Measurements from ENCODE around the gene TYK2.
"Not testable (repeated sequence)": the region's sequence is repeated elsewhere in the genome, so short reads cannot be mapped to it uniquely, and the experiment has no call there.

TYK2 gene

DNA sequence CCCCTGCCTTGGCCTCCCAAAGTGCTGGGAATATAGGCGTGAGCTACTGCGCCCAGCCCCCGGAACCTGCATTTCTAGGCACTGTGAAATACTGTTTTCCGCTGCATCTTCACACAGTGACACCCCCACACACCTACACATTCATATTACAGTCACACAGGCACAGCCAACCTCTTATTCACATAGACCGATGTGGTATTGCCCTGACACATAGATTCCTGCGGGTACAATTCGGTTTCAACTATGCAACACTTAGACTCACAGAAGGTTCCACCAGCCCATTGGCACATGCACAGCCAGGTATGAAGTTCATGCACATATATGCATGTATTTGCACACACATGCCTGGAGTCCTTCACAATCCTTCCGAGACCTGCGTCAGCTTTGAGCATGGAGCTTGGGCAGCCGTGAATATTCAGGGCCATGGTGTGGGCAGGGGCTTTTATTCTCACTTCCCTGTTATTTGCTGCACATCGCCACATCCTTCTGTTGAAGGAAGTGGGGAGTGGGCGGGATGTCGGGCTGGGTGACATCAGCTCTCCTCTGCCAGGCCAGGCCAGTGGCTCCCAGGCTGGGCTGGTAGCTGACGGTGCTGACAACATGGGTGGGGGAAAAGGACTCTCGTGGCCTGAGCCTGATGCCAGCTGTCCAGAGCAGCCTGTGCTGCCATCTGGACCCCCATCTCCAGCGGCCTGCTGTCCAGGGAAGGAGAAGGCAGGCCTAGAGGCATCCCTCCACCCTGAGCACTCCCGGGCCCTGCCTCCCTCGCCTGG is 28.3 kb upstream of the TYK2 start:
- in situ Hi-C loops (cut with MboI; ENCODE audit: low sequenced_read_pairs): no loop called here

DNA sequence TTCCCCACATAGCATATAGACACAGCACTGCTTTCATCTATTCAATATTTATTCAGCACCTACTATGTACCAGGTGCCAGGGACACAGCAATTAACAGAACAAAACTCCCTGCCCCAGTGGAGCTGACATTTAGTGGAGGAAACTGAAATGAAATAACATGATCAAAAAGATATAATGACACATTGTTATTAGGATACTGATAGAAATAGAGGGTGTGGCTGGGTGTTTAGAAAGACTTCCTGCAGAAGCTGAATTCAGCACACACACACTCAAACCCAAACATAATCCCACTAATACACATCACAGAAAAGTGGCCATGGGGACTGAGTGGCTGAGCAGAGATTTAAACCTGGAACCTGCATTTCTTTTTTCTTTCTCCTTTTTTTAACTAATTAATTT is 26.7 kb upstream of the TYK2 start:
- in situ Hi-C loops (cut with MboI; ENCODE audit: low sequenced_read_pairs): no loop called here

DNA sequence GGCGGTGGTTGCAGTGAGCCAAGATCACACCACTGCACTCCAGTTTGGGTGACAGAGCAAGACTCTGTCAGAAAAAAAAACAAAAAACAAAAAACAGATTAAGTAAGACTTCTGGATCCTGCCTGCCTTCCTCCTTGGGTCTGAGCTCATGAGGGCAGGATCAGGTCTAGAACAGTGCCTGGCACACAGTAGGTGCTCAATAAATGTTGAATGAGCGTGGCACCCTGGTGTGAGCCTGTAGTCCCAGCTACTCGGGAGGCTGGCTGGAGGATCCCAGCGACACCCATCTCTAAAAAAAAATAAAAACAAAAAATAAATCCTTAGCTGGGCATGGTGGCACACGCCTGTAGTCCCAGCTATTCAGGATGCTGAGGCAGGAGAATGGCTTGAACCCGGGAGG is 25.8 kb upstream of the TYK2 start:
- in situ Hi-C loops (cut with MboI; ENCODE audit: low sequenced_read_pairs): no loop called here

DNA sequence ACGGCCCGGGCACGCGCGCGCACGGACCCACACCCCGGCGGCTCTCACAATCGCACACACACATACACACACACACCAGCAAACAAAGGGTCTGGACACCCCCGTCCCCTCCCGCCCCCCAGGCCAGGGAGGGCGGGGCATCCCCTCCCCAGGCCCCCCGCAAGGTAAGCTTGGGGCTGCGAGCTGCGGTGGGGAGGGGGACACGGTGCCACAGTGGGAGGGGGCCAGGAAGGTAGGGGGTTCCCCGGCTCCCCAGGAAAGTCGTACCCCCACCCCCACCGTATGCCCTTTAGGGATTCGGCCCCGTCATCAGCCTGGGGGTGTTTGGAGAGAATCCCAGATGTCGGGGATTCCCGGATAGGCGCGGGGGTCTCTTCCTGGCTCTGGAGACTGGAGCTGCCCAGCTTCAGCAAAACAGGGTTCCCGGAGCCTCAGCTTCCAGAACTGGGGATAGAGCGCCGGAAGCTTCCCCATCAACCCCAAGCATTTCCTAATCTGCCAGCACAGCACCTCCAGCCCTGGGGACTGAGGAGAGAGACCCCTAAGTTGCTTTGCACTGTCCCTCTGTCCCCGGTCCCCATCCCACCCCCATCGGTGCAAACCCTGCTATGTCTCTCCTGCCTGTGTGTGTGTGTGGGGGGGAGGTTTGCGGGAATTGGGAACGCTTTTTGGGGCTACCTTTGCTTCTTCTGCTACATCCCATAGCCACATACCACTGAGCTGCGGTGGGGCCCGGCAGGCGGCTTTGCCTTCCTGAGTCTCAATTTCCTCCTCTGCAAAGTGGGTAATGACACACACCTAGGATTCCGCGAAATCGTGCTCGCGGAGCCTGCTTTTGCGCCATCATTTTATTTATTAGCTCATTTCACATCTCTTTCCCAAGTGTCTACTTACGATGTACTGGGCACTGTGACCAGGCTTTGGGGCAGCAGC is 24.8 kb upstream of the TYK2 start:
- in situ Hi-C loops (cut with MboI; ENCODE audit: low sequenced_read_pairs): no loop called here

DNA sequence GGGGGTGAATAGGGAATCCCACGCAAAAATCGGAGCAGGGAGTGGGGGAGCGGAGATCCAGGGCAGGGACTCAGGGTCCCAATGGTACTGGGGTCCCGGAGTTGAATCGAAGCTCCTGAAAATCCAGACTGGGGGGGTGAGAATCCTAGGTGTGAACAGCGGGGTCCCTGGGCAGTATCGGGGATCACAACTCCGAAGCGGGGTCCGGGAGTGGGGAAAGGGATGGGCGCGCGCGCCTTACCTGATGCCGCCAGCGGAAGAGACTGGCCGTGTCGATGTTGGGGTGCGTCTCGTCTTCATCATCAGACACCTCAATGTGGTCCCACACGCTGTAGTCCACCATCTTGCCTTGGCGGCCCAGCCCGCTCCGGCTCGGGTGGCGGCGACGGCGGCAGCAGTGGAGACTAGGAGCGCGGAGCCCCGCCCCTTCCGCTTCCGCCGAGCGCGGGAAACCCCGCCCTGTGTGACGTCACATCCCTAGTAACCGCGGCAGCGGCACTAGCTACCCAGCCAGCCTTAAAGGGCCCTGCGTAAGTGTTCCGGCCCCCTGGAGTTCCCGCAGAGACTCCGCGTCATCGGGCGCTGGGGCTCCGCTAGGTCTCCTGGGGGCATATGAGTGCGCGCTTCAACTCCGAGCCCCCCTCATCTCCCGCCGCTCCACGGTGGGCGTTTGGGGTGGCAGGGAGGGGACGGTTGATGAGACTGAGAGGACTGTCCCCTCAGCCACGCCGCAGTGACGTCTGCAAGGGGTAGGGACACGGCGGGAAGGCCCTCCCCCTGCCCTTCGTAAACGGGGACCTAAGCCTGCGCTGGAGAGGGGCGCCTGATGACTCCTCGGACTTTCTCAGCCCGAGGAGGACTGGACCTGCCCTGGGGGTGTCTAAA is 23.0 kb upstream of the TYK2 start, which contains the start of gene CDC37:
CDC37 (minus strand) TSS at position 406 of the 885 bp plus-strand sequence; CDS start at position 343, 63 bp downstream.
- in situ Hi-C loops (cut with MboI; ENCODE audit: low sequenced_read_pairs): no loop called here

DNA sequence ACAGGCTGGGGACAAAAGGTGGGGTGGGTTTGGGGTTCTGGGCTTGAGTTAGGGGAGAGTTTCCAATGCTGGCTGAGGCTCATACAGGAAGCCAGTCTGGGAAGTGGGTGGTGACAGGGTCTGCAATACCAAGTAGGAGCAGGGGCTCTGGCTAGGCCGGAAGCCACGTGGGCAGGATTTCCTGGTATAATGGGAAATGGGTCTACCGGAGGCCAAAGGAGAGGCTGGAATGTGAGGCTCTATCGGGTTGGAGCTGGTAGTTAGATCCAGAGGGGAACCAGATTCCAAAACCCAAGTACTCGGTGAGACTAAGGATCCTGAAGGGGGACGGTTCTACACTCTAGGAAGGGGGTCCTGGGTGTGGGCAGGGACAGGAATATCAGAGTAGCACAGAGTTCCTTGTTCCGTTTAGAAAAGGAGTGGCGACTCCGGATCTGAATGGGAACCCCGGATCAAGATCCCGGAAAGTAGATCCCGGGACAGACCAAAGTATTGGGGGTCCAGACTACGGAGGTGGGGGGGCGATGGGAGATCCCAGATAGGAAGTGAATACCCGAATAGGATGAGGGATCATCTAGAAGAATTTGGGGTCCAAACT is 22.2 kb upstream of the TYK2 start:
- in situ Hi-C loops (cut with MboI; ENCODE audit: low sequenced_read_pairs): no loop called here

DNA sequence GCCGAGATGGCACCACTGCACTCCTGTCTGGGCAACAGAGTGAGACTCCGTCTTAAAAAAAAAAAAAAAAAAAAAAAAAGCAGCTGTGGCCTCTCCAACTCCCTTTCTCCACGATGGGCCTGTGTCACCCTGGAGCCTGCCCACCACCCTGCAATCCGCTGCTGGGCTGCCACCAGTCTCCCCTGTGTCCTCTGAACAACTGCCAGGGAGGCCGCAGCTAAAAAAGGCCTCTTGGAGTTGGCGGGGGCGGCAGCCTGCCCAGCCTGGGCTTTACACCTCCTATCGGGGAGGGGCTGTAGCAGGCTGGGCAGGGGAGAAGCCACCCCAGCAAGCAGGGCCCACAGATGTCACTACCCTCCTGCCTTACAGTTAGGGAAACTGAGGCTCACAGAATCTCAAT is 19.5 kb upstream of the TYK2 start:
- in situ Hi-C loops (cut with MboI; ENCODE audit: low sequenced_read_pairs): no loop called here

DNA sequence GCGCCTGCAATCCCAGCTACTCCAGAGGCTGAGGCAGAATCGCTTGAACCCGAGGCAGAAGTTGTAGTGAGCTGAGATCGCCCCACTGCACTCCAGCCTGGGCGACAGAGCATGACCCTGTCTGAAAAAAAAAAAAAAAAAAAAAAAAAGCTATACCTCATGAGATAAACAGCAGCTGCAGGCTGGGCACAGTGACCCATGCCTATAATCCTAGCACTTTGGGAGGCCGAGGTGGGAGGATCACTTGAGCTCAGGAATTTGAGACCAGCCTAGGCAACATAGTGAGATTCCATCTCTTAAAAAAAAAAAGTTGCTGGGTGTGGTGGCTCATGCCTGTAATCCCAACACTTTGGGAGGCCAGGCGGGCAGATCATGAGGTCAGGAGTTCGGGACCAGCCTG is 19.0 kb upstream of the TYK2 start:
- in situ Hi-C loops (cut with MboI; ENCODE audit: low sequenced_read_pairs): not testable (repeated sequence)

DNA sequence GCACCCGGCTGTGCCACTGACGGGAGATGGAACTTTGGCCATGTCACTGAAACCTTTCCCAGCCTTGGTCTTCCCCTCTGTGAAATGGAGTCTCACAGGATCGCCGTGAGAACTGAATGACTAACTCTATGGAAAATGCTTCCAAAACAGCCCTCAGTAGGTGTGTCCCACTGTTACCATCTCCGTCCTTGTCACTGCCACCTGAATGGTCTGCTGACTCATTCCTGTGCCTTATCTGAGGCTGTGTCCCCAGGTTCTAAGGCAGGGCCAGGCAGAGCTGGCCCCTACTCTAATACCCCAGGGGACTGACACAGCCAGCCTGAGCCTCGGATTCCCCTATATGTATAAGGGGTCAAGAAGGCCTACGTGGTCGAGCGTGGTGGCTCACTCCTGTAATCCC is 18.4 kb upstream of the TYK2 start:
- in situ Hi-C loops (cut with MboI; ENCODE audit: low sequenced_read_pairs): no loop called here

DNA sequence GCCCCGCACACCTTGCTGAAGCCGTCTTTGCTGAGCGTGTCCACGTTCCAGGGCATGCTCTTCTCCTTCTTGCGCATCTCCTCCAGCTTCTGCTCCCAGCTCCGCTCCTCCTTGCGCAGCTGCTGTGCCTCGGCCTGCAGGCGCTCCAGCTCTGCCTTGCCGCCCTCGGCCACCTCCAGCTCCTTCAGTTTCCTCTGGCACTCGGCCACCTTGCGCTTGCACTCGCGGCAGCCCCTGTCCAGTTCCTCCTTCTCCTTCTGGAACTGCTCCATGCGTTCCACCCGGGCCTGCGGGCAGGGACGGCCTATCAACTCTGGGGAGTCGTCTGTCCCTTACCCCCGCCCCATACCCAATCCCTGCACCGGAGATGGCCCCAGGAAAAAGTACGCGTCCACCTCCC is 15.5 kb upstream of the TYK2 start:
- in situ Hi-C loops (cut with MboI; ENCODE audit: low sequenced_read_pairs): no loop called here

DNA sequence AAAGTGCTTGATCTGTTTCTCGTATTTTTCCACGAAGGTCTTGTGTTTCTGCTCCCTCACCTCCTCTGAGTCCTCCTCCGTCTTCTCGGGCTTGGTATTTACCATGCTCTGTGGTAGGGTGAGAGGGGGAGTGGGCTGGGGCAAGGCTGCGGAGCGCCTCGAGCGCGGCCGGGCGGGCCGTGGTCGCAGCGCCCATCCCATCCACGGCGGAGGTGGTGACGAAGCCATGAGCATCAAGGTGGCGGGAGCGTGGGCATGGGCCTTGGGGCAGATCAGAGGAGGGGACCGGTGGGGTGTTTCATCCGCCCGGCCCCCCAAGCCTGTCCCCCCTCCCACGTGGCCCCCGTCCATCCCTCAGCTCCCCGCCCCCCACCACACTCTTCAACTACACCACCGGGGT is 15.1 kb upstream of the TYK2 start:
- in situ Hi-C loops (cut with MboI; ENCODE audit: low sequenced_read_pairs): no loop called here

DNA sequence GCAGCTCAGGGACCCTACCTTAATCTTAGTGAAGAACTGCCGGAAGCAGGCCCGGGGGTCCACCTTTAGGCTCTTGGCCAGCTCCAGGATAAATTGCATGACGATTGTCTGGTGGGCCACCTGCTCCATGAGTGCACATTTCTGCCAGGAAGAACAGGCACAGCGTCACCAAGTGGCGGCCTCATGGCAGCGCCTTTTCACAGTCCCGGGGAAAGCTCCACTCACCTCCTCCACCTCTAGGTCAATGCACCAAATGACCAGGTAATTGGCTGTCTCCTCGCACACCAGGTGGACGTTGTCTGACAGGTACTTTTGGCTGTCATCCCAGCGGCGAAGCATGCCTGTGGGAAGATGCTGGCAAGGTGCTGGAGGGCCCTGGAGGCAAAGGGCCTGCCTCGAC is 14.6 kb upstream of the TYK2 start:
- in situ Hi-C loops (cut with MboI; ENCODE audit: low sequenced_read_pairs): no loop called here

DNA sequence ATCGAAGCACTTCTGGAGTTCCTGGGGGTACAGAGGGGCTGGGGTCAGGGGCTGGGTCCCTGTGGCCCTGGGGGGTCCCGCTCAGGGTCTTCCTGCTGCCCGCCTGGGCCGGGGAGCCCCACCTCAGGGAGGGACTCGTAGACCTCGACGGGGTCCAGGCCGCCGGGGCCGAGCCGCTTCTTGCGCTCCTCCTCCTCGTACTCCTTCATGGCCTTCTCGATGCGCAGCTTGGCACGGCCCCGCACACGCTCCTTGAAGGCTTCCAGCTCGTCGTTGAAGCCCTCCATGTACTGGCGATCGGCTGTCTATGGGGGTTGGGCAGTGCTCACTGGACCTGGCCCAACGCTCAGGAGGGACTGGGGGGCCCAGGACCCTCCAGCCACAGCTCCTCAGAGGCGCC is 12.8 kb upstream of the TYK2 start:
- in situ Hi-C loops (cut with MboI; ENCODE audit: low sequenced_read_pairs): no loop called here

DNA sequence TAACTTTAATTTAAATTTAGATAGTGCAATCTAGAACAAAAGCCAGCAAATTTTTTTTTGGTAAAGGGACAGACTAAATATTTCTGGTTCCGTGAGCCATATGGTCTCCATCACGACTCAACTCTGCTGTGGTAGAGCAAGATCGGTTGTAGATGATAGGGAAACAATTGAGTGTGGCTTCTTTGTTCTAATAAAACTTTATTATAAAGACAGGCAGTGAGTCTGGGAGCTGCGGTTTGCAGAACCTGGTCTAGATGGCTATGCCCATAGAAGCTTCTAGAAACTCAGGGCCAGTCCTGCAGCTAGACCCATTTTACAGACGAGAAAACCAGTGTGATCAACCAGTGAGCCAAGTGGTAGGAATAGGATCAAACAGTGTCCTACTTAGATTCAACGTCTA is 11.7 kb upstream of the TYK2 start:
- in situ Hi-C loops (cut with MboI; ENCODE audit: low sequenced_read_pairs): no loop called here

DNA sequence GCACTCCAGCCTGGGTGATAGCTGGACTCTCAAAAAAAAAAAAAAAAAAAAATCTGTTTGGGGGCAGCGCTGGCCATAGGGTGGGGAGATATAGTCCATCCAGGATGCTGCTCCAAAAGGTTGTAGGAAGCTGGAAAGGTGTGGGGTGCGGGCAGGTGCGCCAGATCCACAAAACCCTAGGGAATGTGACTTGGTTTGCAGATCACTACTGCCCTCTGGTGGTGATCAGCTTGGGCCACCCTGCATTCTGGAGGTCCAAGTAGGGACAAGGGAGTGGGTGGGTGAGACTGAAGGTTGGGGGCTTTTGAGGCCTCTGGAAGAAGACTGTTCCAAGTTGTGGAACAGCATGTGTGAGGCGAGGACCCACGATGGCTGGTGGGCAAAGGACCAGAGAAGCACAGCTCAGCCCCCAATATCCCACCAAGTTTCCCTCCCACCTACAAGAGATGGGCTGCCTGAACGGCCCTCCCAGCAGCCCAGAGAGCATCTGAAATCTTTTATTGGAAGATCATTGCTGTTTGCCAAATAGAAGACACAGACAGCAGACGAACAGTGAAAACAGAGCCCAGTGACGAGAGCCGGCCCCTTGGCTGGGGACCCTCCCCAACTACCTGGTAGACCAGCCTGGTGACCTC is 10.4 kb upstream of the TYK2 start:
- in situ Hi-C loops (cut with MboI; ENCODE audit: low sequenced_read_pairs): no loop called here

DNA sequence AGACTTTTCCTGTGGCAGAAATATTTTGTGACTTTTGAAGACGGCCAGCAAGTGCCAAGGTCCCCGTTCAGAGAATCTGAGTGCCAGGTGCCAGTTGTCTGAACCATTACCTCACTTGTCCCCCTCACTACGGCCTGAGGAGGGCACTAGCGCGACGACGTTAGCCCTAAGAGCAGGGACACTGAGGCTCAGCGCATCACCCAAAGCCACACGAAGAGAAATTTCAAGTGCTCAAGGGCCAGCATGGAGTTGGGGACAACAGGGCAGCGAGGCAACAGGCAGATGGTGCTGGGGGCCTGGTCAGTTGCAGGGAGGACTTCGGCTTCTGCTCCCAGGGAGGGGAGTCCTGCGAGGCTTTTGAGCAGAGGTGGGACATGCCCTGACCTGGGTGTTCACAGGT is 9.5 kb upstream of the TYK2 start:
- in situ Hi-C loops (cut with MboI; ENCODE audit: low sequenced_read_pairs): no loop called here

DNA sequence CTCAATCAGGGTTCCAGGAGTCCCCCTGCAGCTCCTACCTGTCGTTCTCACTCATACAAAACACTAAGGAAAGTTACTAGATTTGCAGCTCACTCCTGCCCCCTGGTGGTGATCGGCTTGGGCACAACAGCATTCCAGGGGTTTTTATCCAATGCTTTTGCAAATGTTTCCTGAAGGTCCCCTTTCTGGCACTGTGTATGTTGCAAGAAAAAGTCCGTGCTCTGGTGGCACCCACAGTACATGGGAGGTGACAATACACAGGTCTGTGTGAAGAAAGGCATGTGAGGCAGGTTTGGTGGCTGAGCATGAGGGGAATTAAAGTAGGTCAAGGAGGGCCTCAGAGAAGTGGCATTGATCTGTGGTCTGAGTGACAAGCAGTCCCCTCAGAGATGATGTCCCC is 8.6 kb upstream of the TYK2 start:
- in situ Hi-C loops (cut with MboI; ENCODE audit: low sequenced_read_pairs): no loop called here

DNA sequence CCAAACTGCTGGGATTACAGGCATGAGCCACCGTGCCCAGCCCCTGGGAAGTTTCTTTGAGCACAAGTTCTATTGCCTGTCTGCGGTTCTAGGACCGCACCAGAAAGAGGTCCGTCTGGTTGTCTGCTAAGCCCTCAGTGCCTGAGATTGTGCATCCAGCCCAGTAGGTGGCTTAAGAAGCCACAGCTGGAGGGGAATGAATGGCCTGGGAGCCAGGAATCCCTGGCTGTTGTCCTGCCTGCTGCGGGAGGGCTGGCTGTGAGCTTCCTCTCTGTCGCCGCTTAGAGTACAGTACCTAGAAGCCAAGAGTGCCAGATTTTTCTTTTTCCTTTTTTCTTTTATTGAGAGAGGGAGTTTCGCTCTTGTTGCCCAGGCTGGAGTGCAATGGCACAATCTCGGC is 4.2 kb upstream of the TYK2 start:
- in situ Hi-C loops (cut with MboI; ENCODE audit: low sequenced_read_pairs): no loop called here

DNA sequence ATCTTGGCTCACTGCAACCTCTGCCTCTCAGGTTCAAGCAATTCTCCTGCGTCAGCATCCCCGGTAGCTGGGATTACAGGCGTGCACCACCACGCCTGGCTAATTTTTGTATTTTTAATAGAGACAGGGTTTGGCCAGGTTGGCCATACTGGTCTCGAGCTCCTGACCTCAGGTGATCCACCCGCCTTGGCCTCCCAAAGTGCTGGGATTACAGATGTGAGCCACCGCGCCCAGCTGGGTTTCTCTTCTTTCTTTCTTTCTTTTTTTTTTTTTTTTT is 2.8 kb upstream of the TYK2 start:
- in situ Hi-C loops (cut with MboI; ENCODE audit: low sequenced_read_pairs): not testable (repeated sequence)

DNA sequence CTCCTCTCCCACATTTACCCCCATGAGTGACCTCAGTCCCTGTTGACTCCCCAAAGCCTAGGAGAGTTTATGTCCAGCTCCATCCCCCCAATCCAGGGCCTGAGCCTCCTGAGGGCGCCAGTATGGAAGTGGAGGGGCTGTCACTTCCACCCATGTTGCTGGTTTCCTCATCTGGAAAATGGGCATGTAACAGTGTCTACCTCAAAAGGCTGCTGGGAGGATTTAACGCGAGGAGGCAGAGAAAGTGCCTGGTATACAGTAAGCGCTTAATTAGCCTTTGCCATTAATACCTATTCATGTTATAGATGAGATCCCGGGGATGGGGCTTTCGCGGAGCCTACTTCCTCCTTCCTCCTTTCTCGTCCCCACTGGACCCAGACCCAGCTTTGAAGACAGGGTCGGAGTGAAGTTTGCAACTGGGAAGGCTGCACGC is 476 bp downstream of the TYK2 start:
- in situ Hi-C loops (cut with MboI; ENCODE audit: low sequenced_read_pairs): no loop called here
